Epithelial cell of esophagus (primary cell): ENCODE results near the gene FGD6.
"Not testable (repeated sequence)": the region's sequence is repeated elsewhere in the genome, so short reads cannot be mapped to it uniquely, and the experiment has no call there.

ENCODE experiments used
- DNase-seq: peaks from one replicate; pipeline ENCODE4 v3.0.0; 2010; ENCODE audit warnings: low read depth
- H3K4me3 ChIP-seq: 2 replicates; pipeline ENCODE4 v1.5.1; 2011; ENCODE audit warnings: mild to moderate bottlenecking, low read length, control low read depth
- TF ChIP-seq, protein P1 (sequence below): IDR thresholded peaks from 2 replicates; pipeline ENCODE4 v1.5.1; 2011; ENCODE audit warnings: low read depth, mild to moderate bottlenecking, low read length, control low read depth, inconsistent platforms; ENCODE audit not compliant: insufficient read depth; ENCODE audit errors: missing control alignments

The FGD6 gene

DNA sequence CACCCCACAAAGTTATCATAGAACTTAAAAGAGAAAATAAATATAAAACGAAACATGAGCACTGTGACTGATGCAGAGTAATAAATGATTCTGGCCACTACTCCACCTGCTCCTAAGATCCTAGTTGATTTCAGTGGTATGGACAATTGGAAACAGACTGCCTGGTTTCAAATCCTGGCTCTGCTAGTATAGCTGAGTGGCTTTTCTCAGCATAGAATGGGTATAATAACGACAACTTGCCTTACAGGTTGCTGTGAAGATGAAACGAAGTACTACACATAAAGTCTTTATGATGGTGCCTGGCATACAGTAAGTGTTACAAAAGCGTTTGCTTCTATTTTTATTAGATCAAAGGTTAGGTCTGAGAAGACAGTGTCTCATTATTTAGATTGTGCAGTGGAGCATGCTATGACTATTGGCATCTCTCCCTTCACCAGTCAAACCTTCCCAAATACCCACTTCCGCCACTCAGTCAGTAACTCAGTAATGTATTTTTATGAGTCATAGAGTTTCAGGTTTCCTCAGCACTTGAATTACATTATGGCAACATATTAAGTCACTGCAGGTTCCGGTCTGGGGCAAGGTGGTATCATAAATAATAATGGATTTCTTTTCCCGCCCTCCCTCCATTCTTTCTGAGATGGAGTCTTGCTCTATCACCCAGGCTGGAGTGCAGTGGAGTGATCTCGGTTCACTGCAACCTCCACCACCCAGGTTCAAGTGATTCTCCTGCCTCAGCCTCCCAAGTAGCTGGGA lies 114.2 kb downstream of the FGD6 start:
- DNase-seq = peak; percentile 98
- H3K4me3 ChIP-seq = no peak overlapping the region
- TF ChIP-seq, protein P1, sequence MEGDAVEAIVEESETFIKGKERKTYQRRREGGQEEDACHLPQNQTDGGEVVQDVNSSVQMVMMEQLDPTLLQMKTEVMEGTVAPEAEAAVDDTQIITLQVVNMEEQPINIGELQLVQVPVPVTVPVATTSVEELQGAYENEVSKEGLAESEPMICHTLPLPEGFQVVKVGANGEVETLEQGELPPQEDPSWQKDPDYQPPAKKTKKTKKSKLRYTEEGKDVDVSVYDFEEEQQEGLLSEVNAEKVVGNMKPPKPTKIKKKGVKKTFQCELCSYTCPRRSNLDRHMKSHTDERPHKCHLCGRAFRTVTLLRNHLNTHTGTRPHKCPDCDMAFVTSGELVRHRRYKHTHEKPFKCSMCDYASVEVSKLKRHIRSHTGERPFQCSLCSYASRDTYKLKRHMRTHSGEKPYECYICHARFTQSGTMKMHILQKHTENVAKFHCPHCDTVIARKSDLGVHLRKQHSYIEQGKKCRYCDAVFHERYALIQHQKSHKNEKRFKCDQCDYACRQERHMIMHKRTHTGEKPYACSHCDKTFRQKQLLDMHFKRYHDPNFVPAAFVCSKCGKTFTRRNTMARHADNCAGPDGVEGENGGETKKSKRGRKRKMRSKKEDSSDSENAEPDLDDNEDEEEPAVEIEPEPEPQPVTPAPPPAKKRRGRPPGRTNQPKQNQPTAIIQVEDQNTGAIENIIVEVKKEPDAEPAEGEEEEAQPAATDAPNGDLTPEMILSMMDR = no peak

DNA sequence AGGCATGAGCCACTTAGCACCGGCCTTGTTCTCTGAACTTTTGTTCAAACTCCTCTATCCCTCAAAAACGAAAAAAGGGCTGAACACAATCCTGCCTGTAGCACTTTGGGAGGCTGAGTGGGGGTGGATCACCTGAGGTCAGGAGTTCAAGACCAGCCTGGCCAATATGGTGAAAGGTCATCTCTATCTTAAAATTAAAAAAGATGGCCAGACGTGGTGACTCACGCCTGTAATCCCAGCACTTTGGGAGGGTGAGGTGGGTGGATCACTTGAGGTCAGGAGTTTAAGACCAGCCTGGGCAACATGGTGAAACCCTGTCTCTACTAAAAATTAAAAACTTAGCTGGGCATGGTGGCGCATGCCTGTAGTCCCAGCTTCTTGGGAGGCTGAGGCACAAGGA lies 115.3 kb downstream of the FGD6 start:
- not testable (repeated sequence) for H3K4me3 ChIP-seq, DNase-seq

DNA sequence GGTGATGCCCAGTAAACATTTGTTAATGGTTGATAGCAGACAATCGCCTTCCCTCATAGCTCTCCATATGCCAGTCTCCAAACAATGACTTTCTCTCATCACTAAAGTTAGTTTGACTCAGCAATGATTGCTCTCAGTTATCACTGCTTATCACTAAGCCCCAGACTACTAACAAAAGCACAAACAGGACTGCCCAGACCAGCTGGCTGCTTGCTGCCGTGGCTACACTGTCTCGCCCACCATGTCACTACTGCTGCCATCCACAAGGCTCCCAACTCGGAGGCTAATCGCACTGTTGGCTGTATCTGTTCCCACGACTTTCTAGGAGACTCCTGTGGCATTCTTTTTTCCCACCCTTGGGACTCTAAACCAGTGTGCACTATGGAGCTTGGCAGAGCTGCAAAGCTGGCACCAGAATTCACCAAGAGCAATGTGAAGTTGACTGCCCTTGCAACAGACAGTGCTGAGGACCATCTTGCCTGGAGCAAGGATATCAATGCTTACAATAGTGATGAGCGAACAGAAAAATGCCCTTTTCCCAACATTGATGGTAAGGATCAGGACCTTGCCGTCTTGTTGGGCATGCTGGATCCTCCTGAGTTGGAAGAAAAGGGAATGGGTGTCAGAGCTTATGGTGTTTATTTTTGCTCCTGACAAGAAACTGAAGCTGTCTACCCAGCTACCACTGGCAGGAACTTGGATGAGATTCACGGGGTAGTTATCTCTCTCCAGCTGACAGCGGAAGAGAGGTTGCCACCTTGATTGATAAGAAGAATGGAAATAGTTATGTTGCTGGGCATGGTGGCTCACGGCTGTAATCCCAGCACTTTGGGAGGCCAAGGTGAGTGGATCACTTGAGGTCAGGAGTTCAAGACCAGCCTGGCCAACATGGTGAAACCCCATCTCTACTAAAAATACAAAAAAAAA lies 116.7 kb downstream of the FGD6 start:
- no peak overlapping the region for H3K4me3 ChIP-seq
- TF ChIP-seq, protein P1 = no peak
- no peak for DNase-seq

DNA sequence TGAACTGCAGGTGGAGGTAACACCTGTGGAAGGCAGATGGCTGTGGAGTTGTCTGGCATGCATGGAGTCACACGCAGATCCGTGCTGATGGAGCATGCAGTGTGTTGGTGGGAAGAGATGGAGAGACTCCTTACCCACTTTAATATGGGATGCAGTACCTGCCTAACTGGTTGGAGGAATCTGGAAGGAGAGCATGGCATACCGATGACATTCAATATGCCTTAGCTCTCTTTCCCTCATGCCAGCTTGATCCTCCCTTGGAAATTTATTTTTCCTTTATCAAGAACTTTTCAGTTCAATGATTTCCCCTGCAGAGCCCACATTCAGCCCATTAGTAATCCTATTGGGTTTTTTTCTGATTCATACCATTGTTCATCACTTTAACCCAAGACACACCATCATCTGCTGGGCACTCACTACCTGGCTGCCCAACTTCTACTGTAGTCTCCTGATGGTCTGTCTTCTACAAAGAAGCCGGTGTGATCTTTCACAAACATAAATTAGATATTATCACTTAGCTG lies 117.9 kb downstream of the FGD6 start:
- no peak overlapping the region for H3K4me3 ChIP-seq
- no peak for DNase-seq
- TF ChIP-seq, protein P1 = no peak

DNA sequence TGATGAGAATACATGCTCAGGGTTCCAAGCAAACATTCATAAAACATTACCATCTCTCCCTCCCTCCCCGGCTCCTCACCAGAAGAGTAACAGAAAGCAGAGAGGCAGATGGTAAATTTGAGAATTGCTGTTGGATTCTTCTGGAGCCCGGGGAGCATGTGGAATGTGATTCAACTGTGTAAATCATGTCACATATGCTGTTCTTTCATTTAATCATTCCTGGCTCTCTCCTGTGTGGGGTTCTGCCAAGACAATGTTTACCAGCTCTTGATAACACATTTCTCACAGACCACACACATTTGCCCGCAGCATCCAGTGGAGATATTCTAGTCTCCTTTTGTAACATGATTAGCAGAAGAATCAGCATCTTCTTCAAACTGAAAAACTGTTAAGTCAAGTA lies 120.4 kb downstream of the FGD6 start:
- no peak for DNase-seq
- no peak overlapping the region for H3K4me3 ChIP-seq
- TF ChIP-seq, protein P1 = no peak

DNA sequence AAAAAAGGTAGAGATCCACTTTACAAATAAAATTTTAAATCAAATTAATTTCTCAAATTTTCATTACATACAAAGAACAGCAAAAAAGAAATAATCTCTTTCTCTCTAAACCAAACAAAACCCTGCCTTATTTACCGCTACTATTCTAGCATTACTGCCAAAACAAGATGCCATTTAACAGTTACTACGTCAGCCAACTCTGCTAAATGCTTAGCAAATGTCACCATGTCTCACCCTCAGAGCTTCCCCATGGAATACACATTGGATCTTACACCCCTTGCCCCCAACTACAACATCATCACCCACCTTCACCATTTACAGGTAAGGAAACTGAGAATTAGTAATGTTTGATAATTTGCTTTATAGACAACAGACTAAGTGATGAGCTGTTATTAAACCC lies 120.9 kb downstream of the FGD6 start:
- H3K4me3 ChIP-seq = no peak overlapping the region
- TF ChIP-seq, protein P1 = no peak
- DNase-seq = no peak

DNA sequence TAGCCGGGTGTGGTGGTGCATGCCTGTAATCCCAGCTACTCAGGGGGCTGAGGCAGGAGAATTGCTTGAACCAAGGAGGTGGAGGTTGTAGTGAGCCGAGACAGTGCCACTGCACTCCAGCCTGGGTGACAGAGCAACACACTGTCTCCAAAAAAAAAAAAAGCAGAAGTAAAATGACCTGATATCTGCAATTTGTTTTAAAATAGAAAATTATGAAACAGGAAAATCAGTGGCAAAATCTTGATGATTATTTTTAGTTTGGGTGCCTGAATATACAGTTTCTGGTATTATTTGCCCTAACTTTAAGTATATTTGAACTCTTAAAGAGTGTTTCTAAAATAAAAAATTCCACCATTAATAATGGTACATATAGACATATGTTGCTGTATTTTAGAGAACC lies 121.4 kb downstream of the FGD6 start:
- not testable (repeated sequence) for H3K4me3 ChIP-seq, DNase-seq
